GM12878 (cell line): ENCODE measurements around the gene CLSTN2.

Experiments used
- CREM ChIP-seq: IDR thresholded peaks from 2 replicates; pipeline ENCODE4 v1.6.1; 2014; ENCODE audit warnings: antibody characterized with exemption, low read depth
- EP300 ChIP-seq, 2 experiments: fragments of 150-350 bp in 1 of 2; IDR thresholded peaks; 2 replicates each; pipeline ENCODE4 v1.6.1; 2011 to 2012; ENCODE audit warnings: low read depth in 2 of 2, low read length in 2 of 2, borderline replicate concordance in 1 of 2, improper control_type of control experiment in 1 of 2, inconsistent platforms in 1 of 2; ENCODE audit not compliant: control insufficient read depth in 1 of 2
- POLR2A ChIP-seq: IDR thresholded peaks from 2 replicates; pipeline ENCODE4 v1.6.1; 2011; ENCODE audit warnings: low read depth, mild to moderate bottlenecking, low read length
- POLR2AphosphoS5 ChIP-seq: IDR thresholded peaks from 2 replicates; pipeline ENCODE4 v1.6.1; 2011; ENCODE audit warnings: mild to moderate bottlenecking, low read length, inconsistent platforms
- SIX5 ChIP-seq: IDR thresholded peaks from 2 replicates; pipeline ENCODE4 v1.6.1; 2011; ENCODE audit warnings: mild to moderate bottlenecking, low read depth, low read length, moderate library complexity; ENCODE audit not compliant: severe bottlenecking
- SPI1 ChIP-seq: IDR thresholded peaks from 2 replicates; pipeline ENCODE4 v1.6.1; 2011; ENCODE audit warnings: low read depth, mild to moderate bottlenecking, low read length, moderate library complexity, borderline replicate concordance; ENCODE audit not compliant: insufficient read depth
- STAT1 ChIP-seq: fragments of 450-650 bp; conservative IDR thresholded peaks from 2 replicates; pipeline ENCODE4 v1.6.1; 2014; ENCODE audit warnings: antibody characterized with exemption, mild to moderate bottlenecking
- TF ChIP-seq, protein P1 (sequence below): IDR thresholded peaks from 2 replicates; pipeline ENCODE4 v1.6.1; 2012; ENCODE audit warnings: mild to moderate bottlenecking, low read depth, low read length
- TF ChIP-seq, protein P2 (sequence below), 3 experiments: IDR thresholded peaks in 2 of 3; conservative IDR thresholded peaks in 1 of 3; 2 replicates each; pipeline ENCODE4 v1.5.1; 2011; ENCODE audit warnings: low read depth in 3 of 3, low read length in 3 of 3, mild to moderate bottlenecking in 3 of 3, control low read depth in 2 of 3, moderate library complexity in 2 of 3, inconsistent platforms in 1 of 3, mixed read lengths in 1 of 3; ENCODE audit not compliant: control insufficient read depth in 2 of 3, insufficient read depth in 1 of 3; ENCODE audit errors: extremely low read depth in 1 of 3
- TF ChIP-seq, protein P3 (sequence below): IDR thresholded peaks from 2 replicates; pipeline ENCODE4 v1.6.1; 2012; ENCODE audit warnings: low read depth, low read length, improper control_type of control experiment

DNA sequence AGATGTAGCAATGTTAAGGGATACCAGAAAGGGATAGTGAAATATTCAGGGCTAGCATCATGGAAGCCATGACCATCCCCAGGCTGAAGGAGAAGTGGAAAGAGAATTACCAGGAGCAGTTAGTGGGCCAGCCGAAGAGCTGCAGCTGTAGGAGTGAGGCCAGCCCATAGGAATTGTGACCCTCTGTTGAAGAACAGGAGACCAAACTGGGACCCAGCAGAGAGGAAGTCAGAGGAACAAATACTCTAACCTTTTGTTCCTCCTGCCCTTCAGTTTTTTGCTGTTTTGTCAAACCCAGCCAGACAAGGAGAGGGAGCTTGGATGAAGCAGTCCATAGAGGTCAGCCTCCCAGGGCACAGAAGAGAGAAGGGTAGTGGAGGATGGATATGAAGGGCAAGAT is 115.4 kb downstream of the CLSTN2 start:
- TF ChIP-seq EP300 (IDR thresholded peaks at IDR 0.05; ENCODE audit: borderline replicate concordance in 1 of 2, control insufficient read depth in 1 of 2, low read depth in 2 of 2, low read length in 2 of 2) (no peak), POLR2AphosphoS5 (no peak), STAT1 (no peak), CREM (no peak), SPI1 (no peak), POLR2A (no peak), SIX5 (no peak)
- TF ChIP-seq, protein P1, sequence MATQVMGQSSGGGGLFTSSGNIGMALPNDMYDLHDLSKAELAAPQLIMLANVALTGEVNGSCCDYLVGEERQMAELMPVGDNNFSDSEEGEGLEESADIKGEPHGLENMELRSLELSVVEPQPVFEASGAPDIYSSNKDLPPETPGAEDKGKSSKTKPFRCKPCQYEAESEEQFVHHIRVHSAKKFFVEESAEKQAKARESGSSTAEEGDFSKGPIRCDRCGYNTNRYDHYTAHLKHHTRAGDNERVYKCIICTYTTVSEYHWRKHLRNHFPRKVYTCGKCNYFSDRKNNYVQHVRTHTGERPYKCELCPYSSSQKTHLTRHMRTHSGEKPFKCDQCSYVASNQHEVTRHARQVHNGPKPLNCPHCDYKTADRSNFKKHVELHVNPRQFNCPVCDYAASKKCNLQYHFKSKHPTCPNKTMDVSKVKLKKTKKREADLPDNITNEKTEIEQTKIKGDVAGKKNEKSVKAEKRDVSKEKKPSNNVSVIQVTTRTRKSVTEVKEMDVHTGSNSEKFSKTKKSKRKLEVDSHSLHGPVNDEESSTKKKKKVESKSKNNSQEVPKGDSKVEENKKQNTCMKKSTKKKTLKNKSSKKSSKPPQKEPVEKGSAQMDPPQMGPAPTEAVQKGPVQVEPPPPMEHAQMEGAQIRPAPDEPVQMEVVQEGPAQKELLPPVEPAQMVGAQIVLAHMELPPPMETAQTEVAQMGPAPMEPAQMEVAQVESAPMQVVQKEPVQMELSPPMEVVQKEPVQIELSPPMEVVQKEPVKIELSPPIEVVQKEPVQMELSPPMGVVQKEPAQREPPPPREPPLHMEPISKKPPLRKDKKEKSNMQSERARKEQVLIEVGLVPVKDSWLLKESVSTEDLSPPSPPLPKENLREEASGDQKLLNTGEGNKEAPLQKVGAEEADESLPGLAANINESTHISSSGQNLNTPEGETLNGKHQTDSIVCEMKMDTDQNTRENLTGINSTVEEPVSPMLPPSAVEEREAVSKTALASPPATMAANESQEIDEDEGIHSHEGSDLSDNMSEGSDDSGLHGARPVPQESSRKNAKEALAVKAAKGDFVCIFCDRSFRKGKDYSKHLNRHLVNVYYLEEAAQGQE = no peak
- TF ChIP-seq, protein P2, sequence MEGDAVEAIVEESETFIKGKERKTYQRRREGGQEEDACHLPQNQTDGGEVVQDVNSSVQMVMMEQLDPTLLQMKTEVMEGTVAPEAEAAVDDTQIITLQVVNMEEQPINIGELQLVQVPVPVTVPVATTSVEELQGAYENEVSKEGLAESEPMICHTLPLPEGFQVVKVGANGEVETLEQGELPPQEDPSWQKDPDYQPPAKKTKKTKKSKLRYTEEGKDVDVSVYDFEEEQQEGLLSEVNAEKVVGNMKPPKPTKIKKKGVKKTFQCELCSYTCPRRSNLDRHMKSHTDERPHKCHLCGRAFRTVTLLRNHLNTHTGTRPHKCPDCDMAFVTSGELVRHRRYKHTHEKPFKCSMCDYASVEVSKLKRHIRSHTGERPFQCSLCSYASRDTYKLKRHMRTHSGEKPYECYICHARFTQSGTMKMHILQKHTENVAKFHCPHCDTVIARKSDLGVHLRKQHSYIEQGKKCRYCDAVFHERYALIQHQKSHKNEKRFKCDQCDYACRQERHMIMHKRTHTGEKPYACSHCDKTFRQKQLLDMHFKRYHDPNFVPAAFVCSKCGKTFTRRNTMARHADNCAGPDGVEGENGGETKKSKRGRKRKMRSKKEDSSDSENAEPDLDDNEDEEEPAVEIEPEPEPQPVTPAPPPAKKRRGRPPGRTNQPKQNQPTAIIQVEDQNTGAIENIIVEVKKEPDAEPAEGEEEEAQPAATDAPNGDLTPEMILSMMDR (IDR thresholded peaks at IDR 0.05 in 2 of 3, conservative IDR thresholded peaks at IDR 0.05 in 1 of 3; ENCODE audit: control insufficient read depth in 2 of 3, extremely low read depth in 1 of 3, insufficient read depth in 1 of 3, low read depth in 3 of 3, low read length in 3 of 3) = no peak
- TF ChIP-seq, protein P3, sequence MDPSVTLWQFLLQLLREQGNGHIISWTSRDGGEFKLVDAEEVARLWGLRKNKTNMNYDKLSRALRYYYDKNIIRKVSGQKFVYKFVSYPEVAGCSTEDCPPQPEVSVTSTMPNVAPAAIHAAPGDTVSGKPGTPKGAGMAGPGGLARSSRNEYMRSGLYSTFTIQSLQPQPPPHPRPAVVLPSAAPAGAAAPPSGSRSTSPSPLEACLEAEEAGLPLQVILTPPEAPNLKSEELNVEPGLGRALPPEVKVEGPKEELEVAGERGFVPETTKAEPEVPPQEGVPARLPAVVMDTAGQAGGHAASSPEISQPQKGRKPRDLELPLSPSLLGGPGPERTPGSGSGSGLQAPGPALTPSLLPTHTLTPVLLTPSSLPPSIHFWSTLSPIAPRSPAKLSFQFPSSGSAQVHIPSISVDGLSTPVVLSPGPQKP = no peak
